HG02981 (cell line): Measurements from ENCODE around the gene PTGDS.

Experiments
- ATAC-seq: cut with Tn5 transposase; IDR thresholded peaks from one replicate; pipeline ENCODE4 v1.9.1; 2021; ENCODE audit warnings: mild to moderate bottlenecking, moderate library complexity; ENCODE audit not compliant: unreplicated experiment

PTGDS gene

GRCh38 chr9:136977223-136977622 is at the start of gene PTGDS:
Gene PTGDS (plus strand): TSS chr9:136977504. CDS start chr9:136977579, 75 bp downstream.
- ATAC-seq = no peak

DNA sequence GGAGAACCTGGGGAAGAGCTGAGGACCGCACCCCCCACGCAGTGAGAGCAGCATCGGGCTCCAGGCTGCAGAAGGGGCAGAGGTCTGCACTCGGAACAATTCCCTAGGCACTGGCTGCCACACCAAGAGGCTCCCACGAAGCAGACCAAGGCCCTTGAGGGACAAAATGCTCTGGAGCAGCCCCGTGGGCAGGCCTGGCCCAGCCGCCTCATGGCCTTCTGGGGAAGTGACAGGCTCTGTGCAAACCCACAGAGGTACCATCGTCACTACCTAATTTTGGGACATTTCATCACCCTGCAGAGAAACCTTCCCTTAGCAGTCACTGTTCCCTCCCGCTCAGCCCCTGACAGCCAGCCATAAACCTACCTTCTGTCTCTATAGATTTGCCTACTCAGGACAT is 48.7 kb upstream of the PTGDS start:
- no peak for ATAC-seq

DNA sequence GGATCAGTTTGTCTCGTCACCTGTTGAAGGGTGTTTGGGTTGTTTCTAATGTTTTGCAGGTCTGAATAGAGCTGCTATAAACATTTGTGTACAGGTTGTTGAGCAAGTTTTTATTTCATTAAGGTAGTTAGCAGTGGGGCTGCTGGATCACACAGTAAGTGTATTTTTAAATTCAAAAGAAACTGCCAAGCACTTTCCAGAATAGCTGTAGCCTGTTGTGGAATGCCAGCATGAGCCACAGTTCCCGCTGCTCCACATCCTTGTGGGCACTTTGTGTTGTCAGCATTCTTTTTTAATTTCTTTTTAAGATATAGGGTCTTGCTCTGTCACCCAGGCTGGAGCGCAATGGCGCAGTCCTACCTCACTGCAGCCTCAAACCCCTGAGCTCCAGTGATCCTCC is 47.3 kb upstream of the PTGDS start:
- ATAC-seq = no peak

DNA sequence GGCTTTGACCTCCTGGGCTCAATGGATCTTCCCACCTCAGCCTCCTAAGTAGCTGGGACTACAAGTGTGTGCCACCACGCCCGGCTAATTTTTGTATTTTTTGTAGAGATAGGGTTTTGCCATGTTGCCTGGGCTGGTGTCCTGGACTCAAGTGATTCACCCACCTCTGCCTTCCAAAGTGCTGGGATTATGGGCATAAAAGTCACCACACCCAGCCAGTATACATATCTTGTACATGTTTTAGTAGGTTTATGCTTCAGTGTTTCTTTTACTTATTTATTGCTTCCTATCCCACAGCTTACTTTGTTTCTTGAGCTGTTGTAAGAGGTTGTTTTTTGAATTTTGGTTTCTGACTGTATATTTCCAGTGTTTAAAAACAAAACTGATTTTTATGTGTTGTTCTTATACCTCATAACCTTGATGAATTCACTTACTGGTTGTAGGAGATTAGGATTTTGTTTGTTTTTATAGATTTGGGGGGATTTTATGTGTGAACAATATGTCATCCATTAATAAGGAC is 45.6 kb upstream of the PTGDS start:
- ATAC-seq = no peak

- no peak for ATAC-seq
Observed at GRCh38 chr9:136934277-136934676, 43.0 kb upstream of the PTGDS start.

DNA sequence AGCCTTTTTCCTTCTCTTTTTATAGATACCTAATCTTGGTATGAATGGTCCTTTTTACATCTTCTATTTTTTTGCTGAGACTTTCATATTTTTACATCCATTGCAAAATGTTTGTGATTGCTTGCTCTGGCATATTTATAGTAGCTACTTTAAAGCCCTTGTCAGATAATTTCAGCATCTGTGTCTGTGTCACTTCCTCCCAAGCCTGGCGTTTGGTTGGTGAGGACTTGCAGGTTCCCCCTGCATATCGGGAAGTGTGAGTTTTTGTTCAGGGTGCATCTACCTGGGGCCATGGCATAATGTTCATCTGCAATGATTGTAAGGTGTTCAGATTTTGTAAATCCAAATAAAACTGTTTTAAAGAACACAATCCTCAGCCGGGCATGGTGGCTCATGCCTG is 41.7 kb upstream of the PTGDS start:
- ATAC-seq = no peak

DNA sequence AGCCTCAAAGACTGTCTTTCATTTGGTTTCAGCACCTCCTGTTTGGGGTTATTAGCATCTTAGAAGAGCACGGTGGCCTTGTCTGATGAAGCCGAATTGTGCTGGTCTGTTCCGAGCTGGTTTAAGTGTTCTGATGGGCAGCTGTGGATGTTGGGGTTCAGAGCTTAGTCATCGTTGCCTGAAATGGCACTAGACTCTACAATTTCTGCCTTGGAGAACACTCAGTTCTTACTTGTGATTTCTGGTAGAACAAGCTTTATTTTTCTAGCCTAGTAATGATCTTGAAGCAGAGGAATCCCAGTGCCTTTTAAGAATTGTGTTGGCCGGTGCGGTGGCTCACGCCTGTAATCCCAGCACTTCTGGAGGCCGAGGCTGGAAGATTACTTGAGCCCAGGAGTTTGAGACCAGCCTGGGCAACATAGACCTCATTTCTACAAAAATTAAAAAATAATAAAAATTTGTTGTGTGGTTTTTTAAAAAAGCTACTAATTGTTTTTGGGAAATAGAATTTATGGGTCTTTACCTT is 40.6 kb upstream of the PTGDS start:
- ATAC-seq = no peak

DNA sequence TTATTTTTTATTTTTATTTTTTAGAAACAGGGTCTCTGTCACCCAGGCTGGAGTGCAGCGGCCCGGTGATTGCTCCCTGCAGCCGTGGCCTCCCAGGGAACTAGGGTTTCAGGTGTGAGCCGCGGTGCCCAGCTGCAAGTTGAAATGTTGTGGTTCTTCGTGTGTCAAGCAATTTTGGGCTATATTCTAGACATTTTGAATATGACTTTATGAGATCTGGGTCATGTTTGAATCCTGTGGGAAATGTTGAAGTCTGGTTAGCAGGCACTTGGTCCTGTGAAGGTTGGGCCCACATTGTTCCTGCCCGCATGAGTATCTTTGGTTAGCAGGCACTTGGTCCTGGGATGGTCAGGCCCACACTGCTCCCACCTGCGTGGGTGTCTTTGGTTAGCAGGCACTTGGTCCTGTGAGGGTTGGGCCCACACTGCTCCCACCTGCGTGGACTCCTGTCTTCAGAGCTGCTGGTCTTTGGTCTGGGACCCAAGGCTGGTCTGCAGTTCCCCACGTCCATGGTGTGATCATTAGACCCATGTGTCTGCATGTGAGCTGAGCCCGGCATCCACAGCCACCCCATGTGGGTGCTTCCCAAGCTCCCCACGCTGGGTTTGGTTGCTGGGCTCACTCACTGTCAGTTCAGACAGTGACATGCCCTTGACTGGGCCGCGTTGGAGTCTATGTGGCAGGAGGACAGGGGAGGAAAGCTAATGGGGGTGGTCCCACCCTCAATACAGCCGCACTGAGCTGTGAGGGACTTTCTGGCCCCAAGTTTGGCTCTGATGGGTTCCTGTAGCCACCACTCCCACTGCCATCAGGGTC is 39.9 kb upstream of the PTGDS start:
- no peak for ATAC-seq

- no peak for ATAC-seq
Observed at GRCh38 chr9:136939431-136939995, 37.8 kb upstream of the PTGDS start.

- no peak for ATAC-seq
Observed at GRCh38 chr9:136939996-136940525, 37.2 kb upstream of the PTGDS start.

- ATAC-seq = no peak
Observed at GRCh38 chr9:136940526-136941230, 36.6 kb upstream of the PTGDS start.

DNA sequence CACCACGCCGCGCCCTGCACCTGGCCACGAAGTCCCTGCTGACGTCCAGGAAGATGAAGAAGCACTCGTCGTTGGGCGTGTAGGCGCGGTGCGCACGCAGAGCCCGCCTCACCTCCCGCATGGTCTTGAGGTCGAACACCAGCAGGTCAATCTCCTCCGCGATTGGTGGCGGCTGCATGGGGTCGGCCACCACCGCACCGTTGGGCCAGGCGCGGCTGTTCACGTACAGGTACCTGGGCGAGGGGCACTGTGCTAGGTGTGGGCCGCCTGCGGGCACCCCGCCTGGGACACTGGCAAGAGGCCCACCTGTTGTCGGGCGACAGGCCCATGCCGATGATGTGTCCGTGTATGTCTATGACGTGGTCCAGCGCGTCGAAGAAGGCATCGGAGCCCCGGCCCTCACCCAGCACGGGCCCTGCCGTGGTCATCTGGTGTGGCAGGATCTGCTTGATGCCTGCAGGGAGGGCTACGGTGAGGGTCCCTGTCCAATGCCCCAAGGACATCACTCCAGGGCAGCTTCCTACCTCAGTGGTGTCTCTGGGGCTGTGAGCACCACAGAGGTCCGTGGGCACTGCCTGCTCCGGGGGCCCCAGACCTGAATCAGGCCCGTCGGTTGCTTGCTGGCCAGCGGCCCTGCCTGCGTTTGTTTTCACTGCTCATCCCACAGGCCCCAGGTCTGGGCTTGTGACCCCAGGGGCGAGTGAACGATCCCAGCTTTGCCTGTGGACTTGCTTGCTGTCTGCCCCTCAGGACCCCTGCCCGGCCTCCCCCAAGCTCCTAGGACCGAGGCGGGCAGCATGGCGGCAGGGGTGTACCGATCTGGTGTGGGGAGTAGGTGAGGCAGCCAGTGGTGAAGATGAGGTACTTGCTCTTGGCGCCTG is 35.8 kb upstream of the PTGDS start:
- no peak for ATAC-seq

- no peak for ATAC-seq
Observed at GRCh38 chr9:136942112-136942880, 35.0 kb upstream of the PTGDS start.

DNA sequence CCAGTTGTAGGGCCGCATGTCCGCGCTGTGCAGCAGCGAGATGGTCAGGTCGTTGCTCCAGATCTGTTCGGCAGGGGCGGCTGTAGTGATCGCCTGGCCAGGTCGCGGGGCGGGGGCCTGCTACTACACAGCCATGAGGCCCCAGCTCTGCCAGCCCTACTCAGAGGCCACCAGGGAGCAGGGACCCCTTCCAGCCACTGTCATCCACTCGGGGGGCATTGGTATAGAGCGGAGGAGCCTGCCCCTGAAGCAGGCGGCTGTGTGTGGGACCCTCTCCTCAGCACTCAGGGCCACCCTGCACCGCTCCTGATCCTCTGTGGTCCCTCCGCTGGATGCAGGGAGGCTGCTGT is 34.4 kb upstream of the PTGDS start:
- ATAC-seq = no peak

DNA sequence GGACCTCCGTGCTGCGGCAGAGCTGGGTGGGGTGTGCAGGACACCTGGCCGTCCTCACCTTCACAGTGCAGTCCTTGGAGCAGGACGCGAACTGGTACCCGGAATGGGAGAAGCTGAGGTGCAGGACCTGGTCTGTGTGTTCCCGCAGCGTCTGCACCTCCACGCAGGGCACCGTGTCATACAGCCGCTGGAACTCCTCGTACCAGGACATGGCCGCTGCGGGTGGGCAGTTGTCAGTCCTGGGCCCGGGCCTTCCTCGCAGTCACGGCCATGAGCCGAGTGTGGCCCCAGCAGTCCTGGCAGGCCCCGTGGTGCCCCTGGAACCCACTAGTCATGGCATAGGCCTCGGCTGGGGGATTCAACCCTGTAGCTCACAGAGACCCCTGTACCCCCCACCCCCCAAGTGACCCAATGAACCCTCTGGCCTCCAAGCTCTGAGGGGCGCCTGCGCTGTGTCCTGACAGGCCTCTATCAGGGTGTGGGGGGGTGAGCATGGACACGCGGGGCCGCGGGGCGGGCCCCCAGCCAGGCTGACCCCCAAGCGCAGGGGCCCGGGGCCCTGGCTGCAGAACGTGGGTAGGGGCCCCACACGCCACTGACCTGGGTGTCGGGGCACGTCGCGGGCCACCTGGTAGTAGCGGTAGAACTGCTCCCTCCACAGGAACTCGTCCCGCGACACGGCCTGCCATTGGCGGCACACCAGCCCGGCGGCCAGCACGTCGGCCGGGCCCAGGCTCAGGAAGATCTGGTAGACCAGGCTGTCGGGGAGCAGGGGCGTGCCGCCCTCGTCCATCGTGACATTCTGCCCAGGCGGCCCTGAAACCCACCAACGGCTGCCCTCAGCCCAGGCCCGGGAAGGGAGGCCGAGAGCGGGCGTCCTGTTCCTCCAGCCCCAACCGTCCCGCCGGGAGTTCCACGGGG is 33.8 kb upstream of the PTGDS start:
- ATAC-seq = peak; percentile 5

DNA sequence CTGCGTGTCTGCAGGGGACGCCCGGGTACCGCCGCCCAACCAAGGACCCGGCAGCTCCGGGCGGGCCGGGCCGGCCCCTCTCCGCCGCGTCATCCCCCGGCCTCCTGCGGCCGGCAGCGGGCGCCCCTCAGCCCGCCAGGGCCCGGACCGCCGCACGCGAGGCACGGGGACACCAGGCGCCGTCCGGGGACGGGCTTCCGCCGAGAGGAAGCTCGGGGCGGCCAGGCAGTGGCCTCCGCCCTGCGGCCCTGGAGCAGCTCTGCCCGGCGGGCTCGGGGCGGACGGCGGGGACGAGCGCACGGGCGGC is 33.1 kb upstream of the PTGDS start:
- ATAC-seq = peak; percentile 39

DNA sequence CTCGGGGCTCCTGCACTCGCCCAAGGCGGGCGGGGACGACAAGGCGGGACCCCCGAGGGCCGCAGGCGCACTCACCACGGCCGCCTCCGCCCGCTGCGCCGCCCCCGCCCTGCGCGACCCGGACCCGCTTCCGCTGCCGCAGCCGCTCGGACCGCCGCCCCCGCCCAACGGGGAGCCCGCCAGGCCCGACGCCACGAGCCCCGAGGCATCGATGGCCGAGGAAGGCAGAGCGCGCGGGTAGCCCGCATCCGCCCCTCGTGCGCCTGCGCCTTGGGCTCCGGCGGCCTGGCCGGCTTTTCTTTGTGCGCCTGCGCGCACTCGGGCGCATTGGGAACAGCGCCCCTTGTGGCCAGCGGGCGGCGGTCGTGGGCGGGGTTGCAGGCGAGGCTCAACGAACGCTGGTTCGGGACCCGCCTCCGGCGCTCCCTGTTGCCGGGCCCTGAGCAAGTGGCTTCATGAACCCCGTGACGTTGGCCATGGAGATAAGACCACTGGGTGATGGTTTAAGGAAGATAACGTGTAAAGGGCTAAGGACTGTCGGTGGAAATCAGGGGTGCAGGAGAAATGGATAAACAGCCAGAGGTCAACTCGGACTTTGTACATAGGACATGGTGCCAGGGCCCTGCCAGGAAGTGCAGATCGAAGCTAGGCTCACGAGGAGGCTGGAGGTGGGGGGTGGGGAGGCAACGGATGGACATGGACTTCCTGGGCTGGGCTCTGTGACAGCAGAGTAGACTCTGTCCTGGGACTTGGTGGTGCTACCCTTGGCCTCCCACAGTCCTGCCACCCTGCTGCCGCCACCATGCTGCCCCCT is 32.6 kb upstream of the PTGDS start, which contains the start of the genes C8G and FBXW5:
C8G (plus strand) TSS at position 725 of the 814 bp plus-strand sequence; CDS start at position 803, 78 bp downstream.
FBXW5 (minus strand) TSS at position 220 of the 814 bp plus-strand sequence. CDS start 655 bp downstream, outside the sequence.
- peak; percentile 68 for ATAC-seq
